Measurements from ENCODE around the gene HIRIP3. TPM values are rescaled to one million over a fixed set of nuclear protein-coding genes. Genes with fewer than 3 reads are reported as not detected.

The HIRIP3 gene
- total RNA-seq, 4 donors from 2014 or later, result 11.9 to 15.3 (median 14.2) TPM

DNA sequence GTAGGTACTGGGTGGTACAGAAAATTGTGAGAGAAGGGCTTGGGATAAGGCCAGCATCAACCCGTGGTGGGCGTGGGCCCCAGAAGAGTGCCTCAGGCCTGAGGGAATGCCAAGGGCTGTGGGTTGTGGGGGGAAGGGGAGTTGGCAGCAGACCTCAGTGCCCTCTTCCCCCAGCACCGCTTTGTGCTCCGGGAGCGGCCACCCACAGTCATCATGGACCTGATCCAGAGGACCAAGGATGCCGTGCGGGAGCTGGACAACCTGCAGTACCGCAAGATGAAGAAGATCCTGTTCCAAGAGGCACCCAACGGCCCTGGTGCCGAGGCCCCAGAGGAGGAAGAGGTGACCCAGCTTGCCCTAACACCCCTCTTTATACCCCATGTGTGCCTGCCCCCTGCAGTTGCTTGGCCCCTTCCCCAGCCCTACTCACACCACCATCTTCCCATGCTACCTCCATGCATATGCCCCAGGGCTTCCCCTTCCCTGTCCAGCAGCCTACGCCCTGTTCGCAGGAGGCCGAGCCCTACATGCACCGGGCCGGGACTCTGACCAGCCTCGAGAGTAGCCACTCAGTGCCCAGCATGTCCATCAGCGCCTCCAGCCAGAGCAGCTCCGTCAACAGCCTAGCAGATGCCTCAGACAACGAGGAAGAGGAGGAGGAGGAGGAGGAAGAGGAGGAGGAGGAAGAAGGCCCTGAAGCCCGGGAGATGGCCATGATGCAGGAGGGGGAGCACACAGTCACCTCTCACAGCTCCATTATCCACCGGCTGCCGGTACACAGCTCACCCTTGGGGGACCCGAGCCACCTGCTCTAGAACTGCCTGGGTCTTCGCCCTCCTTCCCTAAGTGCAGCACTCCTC lies 12.6 kb downstream of the HIRIP3 start:
- TF ChIP-seq, protein P1, sequence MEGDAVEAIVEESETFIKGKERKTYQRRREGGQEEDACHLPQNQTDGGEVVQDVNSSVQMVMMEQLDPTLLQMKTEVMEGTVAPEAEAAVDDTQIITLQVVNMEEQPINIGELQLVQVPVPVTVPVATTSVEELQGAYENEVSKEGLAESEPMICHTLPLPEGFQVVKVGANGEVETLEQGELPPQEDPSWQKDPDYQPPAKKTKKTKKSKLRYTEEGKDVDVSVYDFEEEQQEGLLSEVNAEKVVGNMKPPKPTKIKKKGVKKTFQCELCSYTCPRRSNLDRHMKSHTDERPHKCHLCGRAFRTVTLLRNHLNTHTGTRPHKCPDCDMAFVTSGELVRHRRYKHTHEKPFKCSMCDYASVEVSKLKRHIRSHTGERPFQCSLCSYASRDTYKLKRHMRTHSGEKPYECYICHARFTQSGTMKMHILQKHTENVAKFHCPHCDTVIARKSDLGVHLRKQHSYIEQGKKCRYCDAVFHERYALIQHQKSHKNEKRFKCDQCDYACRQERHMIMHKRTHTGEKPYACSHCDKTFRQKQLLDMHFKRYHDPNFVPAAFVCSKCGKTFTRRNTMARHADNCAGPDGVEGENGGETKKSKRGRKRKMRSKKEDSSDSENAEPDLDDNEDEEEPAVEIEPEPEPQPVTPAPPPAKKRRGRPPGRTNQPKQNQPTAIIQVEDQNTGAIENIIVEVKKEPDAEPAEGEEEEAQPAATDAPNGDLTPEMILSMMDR (IDR thresholded peaks at IDR 0.05; ENCODE audit: low read depth), result no peak

DNA sequence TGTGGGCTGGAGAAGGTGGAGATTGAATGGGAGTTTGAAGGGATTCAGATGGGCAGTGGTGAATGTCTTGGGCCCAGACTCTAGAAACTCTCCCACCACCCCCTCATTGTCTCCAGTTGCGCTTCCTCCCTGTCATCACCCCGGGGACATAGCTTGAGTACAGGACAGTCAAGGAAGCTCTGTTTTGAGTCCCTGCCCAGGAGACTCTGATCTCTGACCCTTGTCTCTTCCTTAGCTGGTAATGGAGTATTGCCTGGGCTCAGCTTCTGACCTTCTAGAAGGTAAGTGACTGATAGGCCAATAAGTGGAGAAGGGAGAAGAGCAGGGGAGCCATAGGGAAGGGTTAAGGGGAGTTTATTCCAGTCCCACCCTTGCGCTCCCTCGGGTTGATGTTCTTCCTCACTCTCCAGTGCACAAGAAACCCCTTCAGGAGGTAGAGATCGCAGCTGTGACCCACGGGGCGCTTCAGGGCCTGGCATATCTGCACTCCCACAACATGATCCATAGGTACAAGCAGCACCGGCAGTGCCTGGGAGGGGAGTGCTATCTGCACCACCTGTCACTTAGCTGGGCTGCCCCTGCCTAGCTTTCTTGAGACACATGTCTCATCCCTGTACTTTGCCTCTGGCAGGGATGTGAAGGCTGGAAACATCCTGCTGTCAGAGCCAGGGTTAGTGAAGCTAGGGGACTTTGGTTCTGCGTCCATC lies 16.7 kb downstream of the HIRIP3 start:
- TF ChIP-seq, protein P1 (IDR thresholded peaks at IDR 0.05; ENCODE audit: low read depth), result no peak

DNA sequence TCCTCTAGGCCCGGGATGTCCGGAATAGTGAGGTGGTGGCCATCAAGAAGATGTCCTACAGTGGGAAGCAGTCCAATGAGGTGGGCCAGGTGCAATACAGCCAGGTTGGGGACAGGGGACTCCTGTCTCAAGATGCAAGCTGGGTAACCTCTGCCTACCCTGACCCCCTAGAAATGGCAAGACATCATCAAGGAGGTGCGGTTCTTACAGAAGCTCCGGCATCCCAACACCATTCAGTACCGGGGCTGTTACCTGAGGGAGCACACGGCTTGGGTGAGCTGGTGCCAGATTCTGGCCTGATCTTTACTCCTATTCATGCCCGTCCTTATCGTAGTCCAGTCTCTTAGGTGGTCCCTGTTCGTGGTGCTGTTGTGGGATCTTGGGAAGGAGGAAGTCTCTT lies 17.3 kb downstream of the HIRIP3 start:
- TF ChIP-seq, protein P1 (IDR thresholded peaks at IDR 0.05; ENCODE audit: low read depth), result no peak

DNA sequence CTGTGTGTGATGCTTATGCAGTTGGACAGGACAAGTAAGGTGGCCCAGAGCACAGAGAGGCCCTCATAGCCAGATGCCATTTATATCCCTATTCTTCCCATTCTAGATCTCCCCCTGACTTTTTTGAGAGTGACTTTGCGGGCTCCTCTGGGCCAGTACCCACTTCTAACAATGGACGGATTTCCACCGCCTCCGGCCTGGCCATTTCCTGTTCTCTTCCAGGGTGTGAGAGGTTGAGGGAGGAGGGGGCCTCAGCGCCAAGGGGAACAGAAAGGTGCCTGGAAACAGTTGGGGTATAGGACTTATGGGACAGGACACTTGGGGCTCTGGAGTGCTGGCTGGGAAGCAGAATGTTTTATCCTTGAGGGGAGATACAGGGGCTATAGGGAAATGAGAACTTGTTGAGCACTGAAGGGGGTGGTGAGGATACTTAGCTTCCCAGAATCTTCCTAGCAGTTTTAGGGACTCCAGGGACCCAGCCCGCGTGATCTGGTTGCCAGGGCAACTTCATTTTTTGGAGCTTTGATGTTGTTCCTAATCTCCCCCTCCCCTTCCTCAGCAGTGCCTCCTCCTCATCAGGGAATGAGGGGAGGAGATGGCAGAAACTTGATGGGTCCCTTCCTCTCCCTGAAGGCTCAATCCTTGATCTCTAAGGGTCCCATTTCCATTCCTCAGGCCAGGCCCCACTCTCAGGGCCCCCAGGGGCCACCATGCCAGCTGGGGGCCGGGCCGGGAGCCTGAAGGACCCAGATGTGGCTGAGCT lies 18.2 kb downstream of the HIRIP3 start:
- TF ChIP-seq, protein P1 (IDR thresholded peaks at IDR 0.05; ENCODE audit: low read depth), result no peak

DNA sequence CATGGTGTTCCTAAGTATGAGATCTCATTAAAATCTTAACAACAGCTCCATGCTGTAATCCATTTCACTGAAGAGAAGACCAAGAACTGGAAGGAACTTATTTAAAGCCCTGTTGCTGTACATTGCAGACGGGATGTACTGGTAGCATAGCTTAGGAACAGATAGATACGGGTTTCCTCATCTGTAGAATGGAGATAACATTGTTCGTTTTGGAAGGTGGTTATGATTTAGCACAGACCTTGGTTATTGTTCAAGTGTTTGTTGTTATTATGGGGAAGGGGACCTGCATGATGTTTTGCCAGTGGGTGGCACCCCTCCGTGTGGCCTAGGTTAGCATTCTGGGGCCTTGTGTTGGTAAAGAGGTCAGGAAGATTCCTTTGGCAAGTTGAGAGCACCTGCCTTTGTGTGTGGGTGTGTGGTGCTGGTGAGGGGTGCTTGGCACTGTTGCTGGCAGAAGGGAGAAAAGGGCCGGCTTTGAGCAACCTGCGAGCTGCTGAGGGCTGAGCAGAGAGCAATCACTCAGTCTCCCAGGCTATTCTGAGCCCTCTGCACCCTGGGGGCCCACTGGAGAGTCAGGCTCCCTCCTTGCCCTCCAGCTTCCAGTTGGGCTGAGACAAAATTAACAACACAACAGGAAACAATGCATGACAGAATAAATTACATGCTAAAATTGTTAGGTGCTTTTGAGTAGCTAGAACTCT lies 19.5 kb downstream of the HIRIP3 start:
- TF ChIP-seq, protein P1 (IDR thresholded peaks at IDR 0.05; ENCODE audit: low read depth), result no peak

DNA sequence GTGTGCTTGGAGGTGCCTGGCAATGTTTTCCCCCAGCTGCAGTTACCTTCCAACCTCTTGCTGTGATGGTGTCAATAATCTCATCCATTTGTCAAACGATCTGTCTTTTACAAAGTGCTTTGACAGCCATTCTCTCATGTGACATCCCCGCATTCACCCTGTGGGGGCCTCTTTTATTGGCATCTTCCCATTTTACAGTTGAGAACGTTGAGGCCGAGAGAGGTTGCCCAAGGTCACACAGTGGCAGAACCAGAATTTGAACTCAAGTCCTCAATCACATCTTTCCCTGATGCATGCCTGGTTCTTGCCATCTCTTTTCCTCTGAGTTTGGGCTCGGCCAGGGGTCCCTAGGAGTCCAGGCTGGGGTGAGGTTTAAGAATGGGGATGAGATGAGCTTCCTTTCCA lies 20.3 kb downstream of the HIRIP3 start:
- TF ChIP-seq, protein P1 (IDR thresholded peaks at IDR 0.05; ENCODE audit: low read depth), result no peak

Data from subcutaneous adipose tissue (tissue), 4 donors.